ENCODE measurements around the gene MAPKAPK3. TPM values are rescaled to one million over a fixed set of nuclear protein-coding genes. Genes with fewer than 3 reads are reported as not detected.
A peak's percentile ranks its signal among the peaks of the same experiment; 100 is the strongest.

MAPKAPK3 gene
- 23.7 and 33.4 TPM in 2 replicates for total RNA-seq (2014; rRNA removed; shearing (Covaris generic); ENCODE audit: low replicate concordance)

GRCh38 chr3:50617096-50617791, at the start of gene MAPKAPK3:
Gene MAPKAPK3 (plus strand): TSS chr3:50617151. CDS start chr3:50617566, 415 bp downstream.
- Histone ChIP-seq H3K36me3 (no peaks in the 10 kb centered on the region), H3K9me3 (no peaks in the 10 kb centered on the region), H3K4me3 (peak within 1 kb of the TSS; percentile 72), H3K27me3 (no peaks in the 10 kb centered on the region)
- no peak for DNase-seq

- DNase-seq: peak; percentile 87
- Histone ChIP-seq H3K9me3 (no peaks in the 10 kb centered on the region), H3K36me3 (peaks cover 3% of the 10 kb centered on the region; the same call in 1 of the 2 replicates), H3K4me3 (peak within 1 kb of the TSS; percentile 82), H3K27me3 (no peaks in the 10 kb centered on the region)
Observed at GRCh38 chr3:50567386-50568167, 49.4 kb upstream of the MAPKAPK3 start, which contains the start of gene C3orf18. Gene C3orf18 (minus strand): TSS chr3:50567747. CDS start chr3:50565699, 2,048 bp downstream.

- H3K9me3 ChIP-seq: no peaks in the 10 kb centered on the region
- H3K4me3 ChIP-seq: peak within 1 kb of the TSS; percentile 82
- no peaks in the 10 kb centered on the region for H3K27me3 ChIP-seq
- peaks cover 3% of the 10 kb centered on the region; the same call in 1 of the 2 replicates for H3K36me3 ChIP-seq
- DNase-seq: peak; percentile 93
Observed at GRCh38 chr3:50568947-50569749, 47.8 kb upstream of the MAPKAPK3 start, which contains the start of gene HEMK1. Gene HEMK1 (plus strand): TSS chr3:50569522. CDS start chr3:50571105, 1,583 bp downstream.

- Histone ChIP-seq H3K36me3 (peaks cover 3% of the 10 kb centered on the region; the same call in 1 of the 2 replicates), H3K9me3 (no peaks in the 10 kb centered on the region), H3K4me3 (peak overlapping the region; percentile 82; the same call in 1 of the 2 replicates), H3K27me3 (no peaks in the 10 kb centered on the region)
- DNase-seq: no peak
Observed at GRCh38 chr3:50570508-50571279, 46.3 kb upstream of the MAPKAPK3 start.

- Histone ChIP-seq H3K36me3 (peaks cover 3% of the 10 kb centered on the region; the same call in 1 of the 2 replicates), H3K27me3 (no peaks in the 10 kb centered on the region), H3K9me3 (no peaks in the 10 kb centered on the region), H3K4me3 (no peak overlapping the region)
- no peak for DNase-seq
Observed at GRCh38 chr3:50571486-50571885, 45.5 kb upstream of the MAPKAPK3 start.

- Histone ChIP-seq H3K9me3 (no peaks in the 10 kb centered on the region), H3K4me3 (no peak overlapping the region), H3K27me3 (no peaks in the 10 kb centered on the region), H3K36me3 (peaks cover 3% of the 10 kb centered on the region; the same call in 1 of the 2 replicates)
- DNase-seq: peak; percentile 32
Observed at GRCh38 chr3:50572158-50572557, 44.8 kb upstream of the MAPKAPK3 start.

GRCh38 chr3:50572801-50573371, 44.1 kb upstream of the MAPKAPK3 start:
- Histone ChIP-seq H3K36me3 (peaks cover 3% of the 10 kb centered on the region; the same call in 1 of the 2 replicates), H3K9me3 (no peaks in the 10 kb centered on the region), H3K27me3 (no peaks in the 10 kb centered on the region), H3K4me3 (no peak overlapping the region)
- no peak for DNase-seq

GRCh38 chr3:50573566-50574443, 43.1 kb upstream of the MAPKAPK3 start:
- H3K27me3 ChIP-seq: no peaks in the 10 kb centered on the region
- H3K36me3 ChIP-seq: peaks cover 3% of the 10 kb centered on the region; the same call in 1 of the 2 replicates
- no peak for DNase-seq
- H3K9me3 ChIP-seq: no peaks in the 10 kb centered on the region
- H3K4me3 ChIP-seq: no peak overlapping the region

GRCh38 chr3:50574444-50574831, 42.5 kb upstream of the MAPKAPK3 start:
- peaks cover 3% of the 10 kb centered on the region; the same call in 1 of the 2 replicates for H3K36me3 ChIP-seq
- no peaks in the 10 kb centered on the region for H3K27me3 ChIP-seq
- H3K9me3 ChIP-seq: no peaks in the 10 kb centered on the region
- no peak overlapping the region for H3K4me3 ChIP-seq
- no peak for DNase-seq

- Histone ChIP-seq H3K9me3 (no peaks in the 10 kb centered on the region), H3K36me3 (peaks cover 3% of the 10 kb centered on the region; the same call in 1 of the 2 replicates), H3K27me3 (no peaks in the 10 kb centered on the region), H3K4me3 (no peak overlapping the region)
- DNase-seq: no peak
Observed at GRCh38 chr3:50575372-50575771, 41.6 kb upstream of the MAPKAPK3 start.

- Histone ChIP-seq H3K36me3 (peaks cover 1% of the 10 kb centered on the region; the same call in 1 of the 2 replicates), H3K9me3 (no peaks in the 10 kb centered on the region), H3K4me3 (no peak overlapping the region), H3K27me3 (no peaks in the 10 kb centered on the region)
- DNase-seq: no peak
Observed at GRCh38 chr3:50577348-50577747, 39.6 kb upstream of the MAPKAPK3 start.

- no peaks in the 10 kb centered on the region for H3K36me3 ChIP-seq
- no peak overlapping the region for H3K4me3 ChIP-seq
- H3K27me3 ChIP-seq: no peaks in the 10 kb centered on the region
- DNase-seq: no peak
- H3K9me3 ChIP-seq: no peaks in the 10 kb centered on the region
Observed at GRCh38 chr3:50580683-50581458, 36.1 kb upstream of the MAPKAPK3 start.

GRCh38 chr3:50581459-50581842, 35.5 kb upstream of the MAPKAPK3 start:
- DNase-seq: peak; percentile 51
- H3K9me3 ChIP-seq: no peaks in the 10 kb centered on the region
- H3K27me3 ChIP-seq: no peaks in the 10 kb centered on the region
- no peak overlapping the region for H3K4me3 ChIP-seq
- H3K36me3 ChIP-seq: no peaks in the 10 kb centered on the region

GRCh38 chr3:50582083-50582482, 34.9 kb upstream of the MAPKAPK3 start:
- Histone ChIP-seq H3K27me3 (no peaks in the 10 kb centered on the region), H3K9me3 (no peaks in the 10 kb centered on the region), H3K36me3 (no peaks in the 10 kb centered on the region), H3K4me3 (no peak overlapping the region)
- DNase-seq: no peak

Measured in MG63 (cell line).